H9 (cell line): Measurements from ENCODE around the gene TUBG1. TPM values are rescaled to one million over a fixed set of nuclear protein-coding genes. Genes with fewer than 3 reads are reported as not detected.

Experiments used
- DNase-seq: peaks from one replicate; pipeline ENCODE4 v3.0.0-alpha.2; 2017
- H2AFZ ChIP-seq: one replicate; pipeline ENCODE4 v1.6.1; 2013; ENCODE audit warnings: mild to moderate bottlenecking, low read length, control low read depth, moderate library complexity
- H2AK5ac ChIP-seq: 2 replicates; pipeline ENCODE4 v1.6.1; 2013; ENCODE audit warnings: low read length, control low read depth, mixed read lengths; ENCODE audit not compliant: insufficient read length
- H2BK120ac ChIP-seq: one replicate; pipeline ENCODE4 v1.6.1; 2013; ENCODE audit warnings: low read depth, mild to moderate bottlenecking, low read length, control low read depth, inconsistent platforms; ENCODE audit not compliant: poor library complexity, severe bottlenecking
- H2BK12ac ChIP-seq: 2 replicates; pipeline ENCODE4 v1.6.1; 2013; ENCODE audit warnings: low read length, control low read depth, mixed read lengths, low read depth; ENCODE audit not compliant: insufficient read length
- H2BK15ac ChIP-seq: 2 replicates; pipeline ENCODE4 v1.6.1; 2013; ENCODE audit warnings: low read depth, low read length, control low read depth
- H2BK20ac ChIP-seq: one replicate; pipeline ENCODE4 v1.6.1; 2013; ENCODE audit warnings: low read depth, mild to moderate bottlenecking, low read length, control low read depth, inconsistent platforms; ENCODE audit not compliant: poor library complexity, severe bottlenecking
- H2BK5ac ChIP-seq: 2 replicates; pipeline ENCODE4 v1.6.1; 2013; ENCODE audit warnings: low read length, control low read depth, mixed read lengths; ENCODE audit not compliant: insufficient read length
- H3K14ac ChIP-seq: 2 replicates; pipeline ENCODE4 v1.6.1; 2013; ENCODE audit warnings: low read length, control low read depth; ENCODE audit not compliant: insufficient read depth
- H3K18ac ChIP-seq: 2 replicates; pipeline ENCODE4 v1.6.1; 2013; ENCODE audit warnings: low read depth, mild to moderate bottlenecking, mixed read lengths, low read length, control low read depth; ENCODE audit not compliant: insufficient read length
- H3K23ac ChIP-seq: 2 replicates; pipeline ENCODE4 v1.6.1; 2013; ENCODE audit warnings: low read length, control low read depth, mixed read lengths, low read depth; ENCODE audit not compliant: insufficient read length
- H3K23me2 ChIP-seq: 2 replicates; pipeline ENCODE4 v1.6.1; 2013; ENCODE audit warnings: low read depth, mild to moderate bottlenecking, mixed read lengths, low read length, control low read depth; ENCODE audit not compliant: insufficient read length, poor library complexity, severe bottlenecking
- H3K27ac ChIP-seq: 2 replicates; pipeline ENCODE4 v1.5.1; 2013; ENCODE audit warnings: low read length, control low read depth, mixed read lengths, low read depth; ENCODE audit not compliant: insufficient read length
- H3K27me3 ChIP-seq: 2 replicates; pipeline ENCODE4 v1.6.1; 2013; ENCODE audit warnings: low read length, control low read depth, inconsistent platforms; ENCODE audit not compliant: insufficient read depth
- H3K4ac ChIP-seq: 2 replicates; pipeline ENCODE4 v1.6.1; 2013; ENCODE audit warnings: low read depth, mild to moderate bottlenecking, control low read depth, inconsistent platforms, low read length, moderate library complexity
- H3K4me1 ChIP-seq: 2 replicates; pipeline ENCODE4 v1.6.1; 2013; ENCODE audit warnings: low read length, control low read depth, inconsistent platforms; ENCODE audit not compliant: insufficient read depth
- H3K4me2 ChIP-seq: 2 replicates; pipeline ENCODE4 v1.6.1; 2013; ENCODE audit warnings: low read length, control low read depth, mixed read lengths; ENCODE audit not compliant: insufficient read length, insufficient read depth
- H3K56ac ChIP-seq: 2 replicates; pipeline ENCODE4 v1.6.1; 2013; ENCODE audit warnings: low read depth, mild to moderate bottlenecking, mixed read lengths, low read length, control low read depth; ENCODE audit not compliant: insufficient read length
- H3K79me1 ChIP-seq: 2 replicates; pipeline ENCODE4 v1.6.1; 2013; ENCODE audit warnings: low read depth, mild to moderate bottlenecking, moderate library complexity, low read length, control low read depth, inconsistent platforms; ENCODE audit not compliant: insufficient read depth, poor library complexity, severe bottlenecking
- H3K79me2 ChIP-seq: 2 replicates; pipeline ENCODE4 v1.6.1; 2013; ENCODE audit warnings: low read length, control low read depth, inconsistent platforms; ENCODE audit not compliant: insufficient read depth
- H3K9ac ChIP-seq: 2 replicates; pipeline ENCODE4 v1.6.1; 2013; ENCODE audit warnings: low read length, control low read depth, mixed read lengths; ENCODE audit not compliant: insufficient read length; ENCODE audit errors: extremely low read depth
- H3K9me3 ChIP-seq: one replicate; pipeline ENCODE4 v1.6.1; 2013; ENCODE audit warnings: low read depth, low read length, inconsistent platforms; ENCODE audit not compliant: control insufficient read depth
- H3T11ph ChIP-seq: one replicate; pipeline ENCODE4 v1.6.1; 2013; ENCODE audit warnings: mild to moderate bottlenecking, low read length, control low read depth, inconsistent platforms
- H4K20me1 ChIP-seq: one replicate; pipeline ENCODE4 v1.6.1; 2013; ENCODE audit not compliant: control insufficient read depth, insufficient read length, insufficient read depth
- H4K5ac ChIP-seq: 2 replicates; pipeline ENCODE4 v1.6.1; 2013; ENCODE audit warnings: low read depth, mild to moderate bottlenecking, mixed read lengths, low read length, control low read depth; ENCODE audit not compliant: insufficient read length
- H4K8ac ChIP-seq: replicated peaks from 2 replicates; pipeline ENCODE4 v1.6.1; 2013; ENCODE audit warnings: low read length, control low read depth, mixed read lengths, low read depth; ENCODE audit not compliant: insufficient read length
- H4K91ac ChIP-seq: 2 replicates; pipeline ENCODE4 v1.6.1; 2013; ENCODE audit warnings: low read depth, mild to moderate bottlenecking, moderate library complexity, mixed read lengths, low read length, control low read depth; ENCODE audit not compliant: insufficient read length
- H3K27ac Mint-ChIP-seq, 3 experiments: 2 replicates in 2 of 3; 3 replicates in 1 of 3; pipeline ENCODE4 v1.8.0; 2020 to 2021; ENCODE audit warnings: mixed read lengths in 3 of 3, mild to moderate bottlenecking in 1 of 3, moderate library complexity in 1 of 3
- H3K27me3 Mint-ChIP-seq: 2 replicates; pipeline ENCODE4 v1.8.0; 2021; ENCODE audit warnings: low read depth, mild to moderate bottlenecking, moderate library complexity, mixed read lengths
- H3K36me3 Mint-ChIP-seq, 3 experiments: 2 replicates in 2 of 3; 3 replicates in 1 of 3; pipeline ENCODE4 v1.8.0; 2020 to 2021; ENCODE audit warnings: low read depth in 3 of 3, mixed read lengths in 3 of 3; ENCODE audit not compliant: insufficient read depth in 1 of 3
- H3K4me1 Mint-ChIP-seq, 2 experiments: 2 replicates each; pipeline ENCODE4 v1.8.0; 2020; ENCODE audit warnings: mixed read lengths in 2 of 2
- H3K4me3 Mint-ChIP-seq, 2 experiments: 2 replicates in 1 of 2; 3 replicates in 1 of 2; pipeline ENCODE4 v1.8.0; 2020 to 2021; ENCODE audit warnings: mild to moderate bottlenecking in 2 of 2, mixed read lengths in 2 of 2, moderate library complexity in 1 of 2
- H3K9me3 Mint-ChIP-seq, 2 experiments: 2 replicates in 1 of 2; 3 replicates in 1 of 2; pipeline ENCODE4 v1.8.0; 2020; ENCODE audit warnings: mild to moderate bottlenecking in 2 of 2, mixed read lengths in 2 of 2, moderate library complexity in 1 of 2
- WGBS: extraction: QIAGEN DNeasy Blood & Tissue Kit; methylation state at CpG from one replicate; pipeline ENCODE4 v1.1.7; 2013; ENCODE audit warnings: missing lambda C conversion rate, low lambda C conversion rate, mixed read lengths; ENCODE audit not compliant: insufficient read length; ENCODE audit errors: extremely low coverage; 5-methylcytosine and 5-hydroxymethylcytosine counted together
- total RNA-seq: library from RNA; stranded (reverse); gene quantifications from 2 replicates; pipeline ENCODE4 v1.2.1, GENCODE V29; 2021
- TF ChIP-seq, protein P1 (sequence below): fragments of 200-600 bp; sonication (generic); conservative IDR thresholded peaks from 3 replicates; pipeline ENCODE4 v1.8.0; 2021; ENCODE audit warnings: antibody characterized with exemption, mild to moderate bottlenecking

Gene TUBG1
- total RNA-seq, 1 experiment from 2014 or later, result 122 TPM

DNA sequence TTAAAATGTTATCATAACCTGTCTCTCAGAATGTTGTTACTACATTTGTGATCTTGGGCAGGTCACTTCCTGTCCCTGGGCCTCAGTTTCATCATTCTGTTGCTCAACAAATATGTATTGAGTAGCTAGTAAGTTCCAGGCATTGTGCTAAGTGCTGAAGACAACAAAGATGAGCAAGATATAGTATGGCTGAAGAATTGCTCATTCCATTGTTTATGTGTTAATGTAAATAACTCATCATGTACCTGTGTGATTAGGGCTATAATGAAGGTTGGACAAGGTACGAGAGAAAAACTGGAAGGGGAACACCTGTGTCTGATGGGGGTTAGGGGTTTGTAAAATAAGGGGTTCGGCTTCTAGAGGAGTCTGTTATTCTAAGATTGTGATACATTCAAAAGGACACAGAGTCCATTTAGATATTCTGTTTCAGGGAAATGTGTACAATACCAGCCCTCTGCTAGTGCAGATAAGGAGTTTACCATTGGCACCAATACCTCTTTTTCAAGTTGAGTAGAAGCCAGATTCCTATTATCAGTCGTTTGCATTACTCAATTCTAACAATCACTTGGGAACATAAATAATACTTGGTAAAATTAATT is 20.0 kb downstream of the TUBG1 start:
- Mint-ChIP-seq H3K9me3 (no peaks in the 10 kb centered on the region), H3K27me3 (no peaks in the 10 kb centered on the region), H3K4me3 (no peak overlapping the region), H3K4me1 (no peaks in the 10 kb centered on the region; a peak in 1 of 4 replicates), H3K36me3 (no peaks in the 10 kb centered on the region), H3K27ac (no peak overlapping the region)
- no CpG with 5 or more reads among the region's 3 CpGs for whole genome bisulfite sequencing
- H3K27me3 ChIP-seq, result no peaks in the 10 kb centered on the region
- H3K79me2 ChIP-seq, result no peaks in the 10 kb centered on the region
- no peak overlapping the region for H2BK12ac ChIP-seq
- no peak overlapping the region for H2BK15ac ChIP-seq
- no peak overlapping the region for H2AK5ac ChIP-seq
- H3K9ac ChIP-seq, result no peak overlapping the region
- no peak overlapping the region for H2BK5ac ChIP-seq
- no peaks in the 10 kb centered on the region for H3K4me1 ChIP-seq
- peaks cover 2% of the 10 kb centered on the region for H4K20me1 ChIP-seq
- no peak overlapping the region for H3K23ac ChIP-seq
- TF ChIP-seq, protein P1, sequence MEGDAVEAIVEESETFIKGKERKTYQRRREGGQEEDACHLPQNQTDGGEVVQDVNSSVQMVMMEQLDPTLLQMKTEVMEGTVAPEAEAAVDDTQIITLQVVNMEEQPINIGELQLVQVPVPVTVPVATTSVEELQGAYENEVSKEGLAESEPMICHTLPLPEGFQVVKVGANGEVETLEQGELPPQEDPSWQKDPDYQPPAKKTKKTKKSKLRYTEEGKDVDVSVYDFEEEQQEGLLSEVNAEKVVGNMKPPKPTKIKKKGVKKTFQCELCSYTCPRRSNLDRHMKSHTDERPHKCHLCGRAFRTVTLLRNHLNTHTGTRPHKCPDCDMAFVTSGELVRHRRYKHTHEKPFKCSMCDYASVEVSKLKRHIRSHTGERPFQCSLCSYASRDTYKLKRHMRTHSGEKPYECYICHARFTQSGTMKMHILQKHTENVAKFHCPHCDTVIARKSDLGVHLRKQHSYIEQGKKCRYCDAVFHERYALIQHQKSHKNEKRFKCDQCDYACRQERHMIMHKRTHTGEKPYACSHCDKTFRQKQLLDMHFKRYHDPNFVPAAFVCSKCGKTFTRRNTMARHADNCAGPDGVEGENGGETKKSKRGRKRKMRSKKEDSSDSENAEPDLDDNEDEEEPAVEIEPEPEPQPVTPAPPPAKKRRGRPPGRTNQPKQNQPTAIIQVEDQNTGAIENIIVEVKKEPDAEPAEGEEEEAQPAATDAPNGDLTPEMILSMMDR, result no peak
- no peak overlapping the region for H3K14ac ChIP-seq
- H3K4ac ChIP-seq, result no peak overlapping the region
- no peak overlapping the region for H3K4me2 ChIP-seq
- no peak overlapping the region for H3K27ac ChIP-seq
- no peak overlapping the region for H2AFZ ChIP-seq
- no peak overlapping the region for H3K18ac ChIP-seq
- no peaks in the 10 kb centered on the region for H3K23me2 ChIP-seq
- H4K5ac ChIP-seq, result no peak overlapping the region
- no peaks in the 10 kb centered on the region for H3K79me1 ChIP-seq
- no peak overlapping the region for H3T11ph ChIP-seq
- no peak overlapping the region for H2BK120ac ChIP-seq
- no peak overlapping the region for H4K91ac ChIP-seq
- H2BK20ac ChIP-seq, result no peak overlapping the region
- H3K9me3 ChIP-seq, result no peaks in the 10 kb centered on the region
- no peak overlapping the region for H4K8ac ChIP-seq
- DNase-seq, result no peak
- H3K56ac ChIP-seq, result no peak overlapping the region
